RWPE1 (cell line): ENCODE measurements around the gene WWOX.
A peak's percentile ranks its signal among the peaks of the same experiment; 100 is the strongest.

Source experiments
- CTCF ChIA-PET: fragments of 350-600 bp; sonication (Branson Sonifier 250); formaldehyde crosslinking; extraction: SDS; loops from one replicate; lab custom pipeline; 2021; lab: Yijun Ruan, JAX
- POLR2A ChIA-PET: fragments of 400-600 bp; formaldehyde crosslinking; extraction: SDS; loops from one replicate; lab custom pipeline; 2020; ENCODE audit warnings: antibody characterized with exemption; ENCODE audit not compliant: low non-redundant PET; lab: Yijun Ruan, JAX
- DNase-seq: peaks from one replicate; pipeline ENCODE4 v3.0.0; 2012; ENCODE audit warnings: low spot score
- H3K27ac ChIP-seq: fragments of 450-650 bp; 2 replicates; pipeline ENCODE4 v1.5.1; 2017
- TF ChIP-seq, protein P1 (sequence below): fragments of 450-650 bp; conservative IDR thresholded peaks from 2 replicates; pipeline ENCODE4 v1.5.1; 2017; ENCODE audit warnings: low read depth, mild to moderate bottlenecking

WWOX gene

DNA sequence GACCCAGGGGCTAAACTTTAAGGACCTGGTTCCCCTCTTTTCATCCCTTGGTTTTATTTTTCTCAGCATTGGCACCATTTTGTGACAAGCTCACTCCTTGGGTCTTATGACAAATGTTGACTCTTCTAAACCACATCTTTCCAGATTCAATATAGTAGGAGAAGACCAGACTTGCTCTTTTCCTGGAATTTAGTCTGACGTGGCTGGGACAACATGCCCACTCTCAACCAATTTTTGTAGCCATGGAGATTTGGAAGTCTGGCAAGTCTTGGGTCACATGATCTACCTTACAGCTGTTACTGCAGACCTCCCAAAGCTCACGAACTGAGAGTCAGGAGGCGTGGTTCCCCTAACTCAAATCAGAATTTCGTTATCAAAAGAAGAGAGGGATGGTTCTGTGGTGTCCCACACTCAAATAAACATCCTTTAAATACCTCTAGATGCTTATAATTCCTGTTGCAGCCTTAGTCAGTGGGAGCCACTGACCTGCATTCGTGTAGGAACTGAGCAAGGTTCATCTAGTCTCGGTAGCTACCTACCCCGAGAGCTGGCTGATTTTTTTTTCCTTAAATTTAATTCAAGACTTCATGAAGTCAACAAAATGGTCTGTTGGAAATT lies 817.6 kb downstream of the WWOX start:
- ChIA-PET CTCF (interaction anchor here (1.2 kb wide), 1 partner anchor 792 kb away, joined by 4 read pairs; no protein-coding TSS in a partner anchor), POLR2A (no interaction called here)
- no peak for DNase-seq
- TF ChIP-seq, protein P1, sequence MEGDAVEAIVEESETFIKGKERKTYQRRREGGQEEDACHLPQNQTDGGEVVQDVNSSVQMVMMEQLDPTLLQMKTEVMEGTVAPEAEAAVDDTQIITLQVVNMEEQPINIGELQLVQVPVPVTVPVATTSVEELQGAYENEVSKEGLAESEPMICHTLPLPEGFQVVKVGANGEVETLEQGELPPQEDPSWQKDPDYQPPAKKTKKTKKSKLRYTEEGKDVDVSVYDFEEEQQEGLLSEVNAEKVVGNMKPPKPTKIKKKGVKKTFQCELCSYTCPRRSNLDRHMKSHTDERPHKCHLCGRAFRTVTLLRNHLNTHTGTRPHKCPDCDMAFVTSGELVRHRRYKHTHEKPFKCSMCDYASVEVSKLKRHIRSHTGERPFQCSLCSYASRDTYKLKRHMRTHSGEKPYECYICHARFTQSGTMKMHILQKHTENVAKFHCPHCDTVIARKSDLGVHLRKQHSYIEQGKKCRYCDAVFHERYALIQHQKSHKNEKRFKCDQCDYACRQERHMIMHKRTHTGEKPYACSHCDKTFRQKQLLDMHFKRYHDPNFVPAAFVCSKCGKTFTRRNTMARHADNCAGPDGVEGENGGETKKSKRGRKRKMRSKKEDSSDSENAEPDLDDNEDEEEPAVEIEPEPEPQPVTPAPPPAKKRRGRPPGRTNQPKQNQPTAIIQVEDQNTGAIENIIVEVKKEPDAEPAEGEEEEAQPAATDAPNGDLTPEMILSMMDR, result no peak
- no peak overlapping the region for H3K27ac ChIP-seq

DNA sequence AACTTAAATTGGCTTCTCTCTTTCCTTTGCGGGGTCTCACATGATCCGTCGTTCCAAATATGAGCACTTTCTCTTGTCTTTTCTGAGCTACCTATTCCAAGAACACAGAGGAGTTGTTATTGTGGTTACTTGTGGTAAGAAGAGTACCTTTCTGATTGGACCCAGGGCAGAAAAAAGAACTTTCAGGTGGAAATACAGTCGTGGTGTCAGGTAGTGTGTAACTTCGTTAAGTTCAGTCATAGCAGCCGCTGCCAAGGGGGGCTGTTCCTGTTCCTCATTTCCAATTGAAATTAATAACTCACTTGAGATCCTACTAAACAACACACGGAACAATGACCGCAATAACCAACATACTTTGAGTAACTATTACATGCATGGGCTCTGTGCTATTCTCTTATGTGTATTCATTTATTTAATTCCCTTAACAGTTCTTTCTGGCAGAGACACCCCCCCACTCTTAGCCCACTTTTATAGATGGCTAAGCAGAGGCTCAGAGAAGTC lies 819.4 kb downstream of the WWOX start:
- POLR2A ChIA-PET, result no interaction called here
- DNase-seq, result no peak
- TF ChIP-seq, protein P1, result no peak
- CTCF ChIA-PET, result interaction anchor here (0.9 kb wide), 1 partner anchor 10 kb away, joined by 3 read pairs; no protein-coding TSS in a partner anchor
- no peak overlapping the region for H3K27ac ChIP-seq

DNA sequence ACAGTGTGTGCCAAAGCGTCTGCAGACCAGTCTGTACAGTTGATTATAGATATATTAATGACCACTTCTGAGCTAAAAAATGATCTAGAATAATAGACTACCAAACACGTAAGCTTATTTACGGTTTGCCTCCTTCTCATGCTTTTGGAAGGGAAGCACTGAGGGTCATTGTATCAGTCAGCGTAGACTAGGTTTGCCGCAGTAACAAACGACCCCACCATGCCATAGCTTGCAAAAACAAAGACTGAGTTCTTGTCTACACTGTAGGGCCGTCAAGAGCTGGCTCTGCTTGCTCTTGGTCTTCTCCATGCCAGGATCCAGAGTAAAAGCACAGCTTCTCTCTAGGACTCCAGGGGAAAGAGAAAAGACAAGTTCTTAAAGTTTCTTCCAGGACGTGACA lies 820.4 kb downstream of the WWOX start:
- ChIA-PET CTCF (no interaction called here), POLR2A (no interaction called here)
- no peak for DNase-seq
- H3K27ac ChIP-seq, result no peak overlapping the region
- TF ChIP-seq, protein P1, result no peak

DNA sequence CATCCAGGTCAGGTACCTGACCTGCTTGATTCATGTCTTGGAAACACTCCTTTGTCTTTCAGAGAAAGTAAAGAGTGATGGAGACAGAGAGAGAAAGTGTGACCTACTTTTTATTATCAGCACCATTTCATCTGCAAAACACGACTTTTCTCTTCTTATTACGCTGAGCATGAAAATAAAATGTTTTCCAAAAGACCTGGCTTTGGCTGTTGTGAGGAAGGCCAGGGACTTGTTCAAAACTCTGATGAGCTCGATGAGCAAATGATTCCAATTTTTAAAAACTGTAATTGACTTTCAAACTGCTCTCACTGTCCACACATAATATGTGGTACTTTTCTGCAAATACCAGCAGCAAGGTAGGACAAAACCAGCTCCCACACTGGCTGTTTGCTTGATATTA lies 821.2 kb downstream of the WWOX start:
- ChIA-PET CTCF (no interaction called here), POLR2A (interaction anchor here (0.6 kb wide), 1 partner anchor 123 kb away, joined by 3 read pairs; no protein-coding TSS in a partner anchor)
- no peak for DNase-seq
- TF ChIP-seq, protein P1, result no peak
- no peak overlapping the region for H3K27ac ChIP-seq

DNA sequence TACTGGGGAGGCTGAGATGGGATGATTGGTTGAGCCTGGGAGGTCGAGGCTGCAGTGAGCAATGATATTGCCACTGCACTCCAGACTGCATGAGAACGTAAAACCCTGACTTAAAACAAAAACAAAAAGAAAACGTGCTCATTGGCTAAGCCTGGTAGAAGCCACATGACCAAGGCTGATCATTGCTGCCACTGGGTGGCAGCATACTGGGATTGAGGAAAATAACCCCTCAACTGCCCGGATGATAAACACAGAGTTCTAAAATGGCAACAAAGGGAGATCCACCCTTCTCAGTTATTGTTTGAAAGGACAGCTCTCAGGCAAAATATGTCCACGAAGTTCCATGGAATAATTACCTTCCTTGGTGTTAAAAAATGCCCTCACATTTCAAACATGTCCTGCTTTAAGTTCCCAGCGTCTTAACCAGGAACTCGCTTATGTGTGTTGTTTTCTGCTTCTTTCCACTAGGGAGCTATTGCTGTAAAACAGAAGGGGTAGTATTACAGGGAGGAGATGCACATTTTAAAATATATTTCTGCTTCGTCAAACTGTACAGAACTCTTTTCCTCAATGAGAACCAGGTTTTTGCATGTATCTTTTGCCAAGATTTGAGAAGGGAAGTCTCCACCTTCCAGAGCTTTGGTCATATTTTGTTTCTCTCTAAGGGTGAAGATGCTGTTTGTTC lies 825.8 kb downstream of the WWOX start:
- TF ChIP-seq, protein P1, result no peak
- ChIA-PET POLR2A (no interaction called here), CTCF (interaction anchor here (0.7 kb wide), 1 partner anchor 1174 kb away, joined by 4 read pairs; no protein-coding TSS in a partner anchor)
- DNase-seq, result peak; percentile 8
- no peak overlapping the region for H3K27ac ChIP-seq

DNA sequence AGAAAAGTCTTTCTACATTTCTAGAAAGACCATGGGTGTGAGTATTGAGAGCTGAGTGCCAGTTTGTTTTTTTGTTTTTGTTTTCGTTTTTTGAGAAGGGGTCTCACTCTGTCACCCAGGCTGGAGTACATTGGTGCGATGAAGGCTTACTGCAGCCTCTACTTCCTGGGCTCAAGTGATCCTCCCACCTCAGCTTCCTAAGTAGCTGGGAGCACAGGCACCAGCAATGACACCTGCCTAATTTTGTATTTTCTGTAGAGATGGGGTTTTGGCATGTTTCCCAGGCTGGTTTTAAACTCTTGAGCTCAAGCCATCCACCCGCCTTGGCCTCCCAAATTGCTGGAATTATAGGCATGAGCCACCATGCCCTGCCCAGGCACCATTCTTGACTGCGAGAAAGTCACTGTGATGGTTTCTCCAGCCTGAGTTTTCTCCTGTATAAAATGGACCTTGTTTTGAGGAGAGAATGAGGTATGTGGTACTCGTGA lies 827.3 kb downstream of the WWOX start:
- ChIA-PET POLR2A (no interaction called here), CTCF (interaction anchor here (0.6 kb wide), 1 partner anchor 516 kb away, joined by 3 read pairs; no protein-coding TSS in a partner anchor)
- no peak for DNase-seq
- H3K27ac ChIP-seq, result no peak overlapping the region
- TF ChIP-seq, protein P1, result no peak
